GM19452 (cell line): ENCODE results near the gene MAP2K5.
A peak's percentile ranks its signal among the peaks of the same experiment; 100 is the strongest.

Source experiments
- ATAC-seq: cut with Tn5 transposase; IDR thresholded peaks from one replicate; pipeline ENCODE4 v1.9.1; 2021; ENCODE audit not compliant: unreplicated experiment

Gene MAP2K5

DNA sequence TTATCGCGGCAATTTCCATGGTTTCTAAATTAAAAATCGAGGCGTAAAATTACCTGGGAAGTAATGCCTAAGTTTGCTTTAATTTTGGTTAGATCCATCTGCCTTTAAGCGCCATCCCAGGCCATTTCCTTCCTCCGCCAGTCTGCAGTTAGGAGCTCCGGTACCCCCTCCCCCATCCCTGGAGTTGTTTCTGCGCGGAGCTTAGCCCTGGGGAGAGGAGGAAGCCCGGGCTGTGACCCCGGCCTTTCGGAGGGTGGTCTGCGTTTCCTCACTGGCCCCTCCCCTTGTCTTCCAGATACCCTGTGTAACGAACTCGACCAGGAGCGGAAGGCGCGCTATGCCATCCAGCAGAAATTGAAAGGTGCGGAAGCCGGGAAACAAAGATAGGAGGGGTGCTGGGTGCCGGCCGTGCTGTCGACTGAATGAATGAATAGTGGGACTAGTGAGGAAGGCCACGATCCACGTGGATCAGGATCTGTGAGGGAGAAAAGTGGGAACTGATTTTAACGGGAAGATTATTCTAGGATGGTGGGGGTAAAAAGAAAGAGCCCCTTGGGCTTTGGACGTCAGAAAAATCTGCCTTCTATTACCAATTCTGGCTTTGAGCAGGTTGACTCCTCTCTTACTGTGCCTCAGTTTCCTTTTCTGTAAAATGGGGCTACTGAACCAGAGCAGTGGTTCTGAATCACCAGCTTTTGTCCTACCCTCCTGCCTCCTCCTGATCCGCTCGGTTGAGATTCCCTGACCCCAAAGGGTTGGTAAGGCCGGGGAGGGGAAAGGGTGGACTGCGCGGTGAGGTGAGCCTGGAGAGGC, 290.6 kb downstream of the MAP2K5 start:
- ATAC-seq = no peak

DNA sequence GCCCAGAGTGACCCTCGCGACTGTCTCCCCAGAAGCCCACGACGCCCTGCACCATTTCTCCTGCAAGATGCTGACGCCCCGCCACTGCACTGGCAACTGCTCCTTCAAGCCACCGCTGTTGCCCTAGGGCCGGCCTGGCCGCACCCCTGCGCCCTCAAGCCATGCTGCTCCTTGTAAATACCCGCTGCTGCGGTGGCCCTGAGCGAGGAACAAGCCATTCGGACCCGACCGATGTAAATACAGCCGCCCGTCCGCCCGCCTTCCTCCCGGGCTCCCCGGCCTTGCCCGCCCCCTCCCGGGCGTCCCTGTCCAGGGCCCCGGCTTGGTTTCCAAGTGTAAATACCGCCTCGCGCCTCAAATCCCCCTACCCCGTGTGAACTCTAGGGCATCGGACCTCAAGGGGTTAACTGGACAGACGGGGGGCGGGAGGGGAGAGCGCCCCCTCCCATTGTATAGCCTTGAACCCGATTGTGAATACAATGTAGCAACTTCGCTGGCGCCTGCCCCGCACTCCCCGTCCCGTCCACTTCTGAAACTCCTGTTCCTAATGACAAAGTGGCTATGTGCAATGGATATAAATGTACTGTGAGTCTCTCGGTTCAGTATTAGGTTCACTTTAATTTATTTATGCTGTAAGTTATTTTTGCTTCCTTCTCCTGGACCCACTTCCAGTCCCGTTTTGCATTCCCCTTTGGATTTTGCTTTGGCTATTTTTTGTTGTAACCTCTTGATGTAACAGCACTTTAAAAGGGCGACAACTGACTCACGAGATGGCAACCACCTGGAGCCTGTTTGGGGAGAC, 291.4 kb downstream of the MAP2K5 start:
- ATAC-seq = no peak

DNA sequence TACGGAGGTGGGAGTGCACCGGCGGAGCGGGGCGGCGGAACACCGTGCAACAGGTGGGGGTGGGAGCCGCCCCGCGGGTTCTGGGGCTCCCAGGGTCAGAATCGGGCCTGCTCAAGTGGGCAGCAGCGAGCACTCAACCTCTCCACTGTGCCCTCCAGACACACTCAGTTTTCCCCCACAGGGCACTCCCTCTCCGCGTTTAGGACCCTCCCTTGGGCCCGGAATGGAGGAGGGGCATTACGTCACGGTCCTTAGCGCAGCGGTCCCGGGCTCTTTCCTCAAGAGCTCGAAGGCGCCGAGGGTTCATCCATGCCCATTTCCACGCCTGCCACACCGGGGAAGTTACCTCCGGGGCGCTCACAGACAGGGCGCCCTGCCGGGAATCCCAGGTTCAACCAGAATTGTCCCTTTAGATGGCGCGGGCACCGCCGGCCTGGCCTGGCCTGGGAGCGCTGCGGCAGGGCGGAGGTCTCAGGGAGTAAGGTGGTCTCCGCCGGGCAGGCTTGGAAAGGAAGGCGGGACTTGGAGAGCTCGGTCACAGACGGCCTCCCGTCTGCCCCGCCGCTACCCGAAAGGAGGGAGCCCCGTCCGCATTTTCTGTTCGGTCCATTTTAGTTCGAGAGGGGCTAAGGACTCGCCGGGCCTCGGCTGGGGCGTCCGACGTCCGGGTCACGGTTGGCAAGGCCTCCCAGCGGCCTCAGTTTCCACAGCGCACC, 292.2 kb downstream of the MAP2K5 start:
- ATAC-seq = no peak

DNA sequence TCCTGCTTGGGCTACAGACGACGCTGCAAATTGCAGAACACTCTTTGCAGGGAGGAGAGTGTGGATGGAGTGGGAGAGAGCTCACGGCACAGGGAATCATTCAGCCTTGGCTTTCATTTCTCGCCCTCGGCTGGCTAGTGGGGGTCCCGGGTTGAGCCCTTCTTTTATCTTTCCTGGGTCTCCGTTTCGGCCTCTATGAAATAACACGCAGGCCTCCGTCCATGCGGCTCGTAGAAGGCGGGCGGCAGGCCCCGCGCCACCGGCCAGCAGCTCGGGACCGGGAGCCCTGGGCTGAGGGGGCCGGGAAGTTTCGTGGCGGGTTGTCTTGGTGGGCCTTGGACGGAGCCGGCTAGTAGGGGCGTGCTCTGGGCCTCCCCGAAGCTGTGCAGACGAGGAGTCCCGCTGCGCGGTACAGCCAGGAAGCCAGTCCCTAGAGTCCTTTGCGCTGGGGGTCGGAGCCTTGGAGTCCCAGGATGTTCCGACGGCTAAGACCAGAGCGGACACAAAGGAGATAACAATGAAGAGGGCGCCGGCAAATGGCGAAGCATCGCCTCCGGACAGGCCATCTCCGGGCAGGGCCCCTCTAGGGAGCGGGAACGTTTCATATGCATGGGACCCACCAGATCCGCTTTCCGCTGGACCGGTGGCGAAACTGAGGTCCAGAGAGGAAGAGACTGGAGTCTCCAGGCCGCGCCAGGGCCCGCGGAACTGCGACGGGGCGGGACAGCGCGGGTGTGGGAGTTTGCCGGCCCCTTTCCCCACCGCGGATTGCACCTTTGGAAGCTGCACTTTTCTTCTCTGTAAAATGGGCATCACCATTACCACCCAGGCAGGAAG, 293.0 kb downstream of the MAP2K5 start:
- ATAC-seq = no peak

DNA sequence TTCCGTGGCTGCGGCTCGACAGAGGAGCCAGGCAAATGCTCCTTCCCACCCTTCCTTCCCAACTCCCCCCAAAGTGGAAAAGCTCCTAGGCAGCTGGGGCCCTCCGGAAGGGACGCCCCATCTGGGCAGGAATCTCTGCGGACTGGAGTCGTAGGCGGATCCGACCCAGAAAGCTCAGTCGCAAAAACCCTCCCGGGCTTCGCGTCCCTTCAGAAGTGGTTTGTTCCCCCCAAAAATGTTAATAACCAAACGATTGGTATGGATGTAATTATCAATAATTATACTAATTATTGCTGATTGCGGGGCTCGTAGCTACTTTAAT, 293.6 kb downstream of the MAP2K5 start:
- ATAC-seq = no peak

DNA sequence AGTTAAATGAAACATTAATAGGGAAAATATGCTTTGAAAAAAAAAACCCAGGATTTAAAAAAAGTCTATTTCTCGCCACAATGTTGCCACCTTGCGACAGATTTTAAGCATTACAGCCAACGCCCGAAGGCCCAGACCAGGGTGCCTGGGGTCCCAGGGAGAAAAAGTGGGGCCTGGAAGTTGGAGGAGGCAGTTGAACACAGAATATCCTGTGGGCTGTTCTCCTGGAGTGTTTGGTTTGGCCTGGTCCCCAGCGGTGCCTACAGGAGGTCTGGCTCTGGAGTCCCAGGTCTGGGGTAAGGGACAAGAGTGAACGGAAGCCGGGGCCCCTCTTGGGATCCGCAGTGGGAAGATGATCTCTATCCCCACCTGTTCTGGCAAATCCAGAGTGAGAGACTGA, 294.0 kb downstream of the MAP2K5 start:
- no peak for ATAC-seq

DNA sequence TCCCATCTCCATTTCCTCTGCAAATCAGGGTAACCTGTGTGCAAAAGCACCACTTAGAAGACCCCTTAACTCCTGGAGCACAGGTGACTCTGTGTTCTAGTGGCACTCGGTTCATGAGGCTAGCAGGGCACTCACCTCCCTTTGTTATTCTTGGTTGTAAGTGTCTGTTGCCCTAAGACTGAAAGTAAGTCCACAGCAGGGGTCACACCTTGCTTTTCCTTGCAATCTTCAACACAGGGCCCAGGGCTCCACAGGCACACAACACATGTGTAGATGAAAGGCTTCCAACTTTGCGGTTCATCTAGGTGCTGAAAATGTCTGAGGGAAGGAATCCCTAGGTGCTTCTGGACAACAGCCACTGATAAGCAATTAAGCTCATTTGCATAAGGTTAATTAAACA, 294.5 kb downstream of the MAP2K5 start:
- no peak for ATAC-seq

DNA sequence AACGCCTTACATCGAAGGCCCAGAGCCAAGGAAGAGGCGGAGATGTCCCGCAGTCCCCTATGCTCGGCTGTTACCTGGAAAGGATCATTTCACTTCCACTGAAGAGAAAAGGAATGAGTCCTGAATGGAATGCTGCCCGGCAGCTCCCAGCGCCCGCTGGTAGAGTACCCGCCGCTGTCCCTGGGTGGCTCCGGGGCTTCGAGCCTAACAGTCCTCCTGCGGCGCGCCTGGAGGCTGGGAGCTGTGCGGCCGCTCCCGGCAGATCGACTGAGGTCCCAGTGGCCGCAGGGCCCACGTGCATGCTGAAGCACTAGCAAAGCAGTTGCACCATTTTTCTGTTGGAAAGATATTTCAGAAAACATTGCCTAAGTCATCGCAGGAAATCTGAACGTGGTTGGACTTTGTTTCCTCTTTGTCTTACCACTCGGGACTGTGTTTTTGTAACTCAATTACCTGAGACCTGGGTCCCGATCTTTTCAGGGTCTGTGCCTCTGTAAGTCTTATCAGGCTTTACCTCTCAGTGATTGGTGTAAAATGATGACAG, 296.4 kb downstream of the MAP2K5 start:
- no peak for ATAC-seq

DNA sequence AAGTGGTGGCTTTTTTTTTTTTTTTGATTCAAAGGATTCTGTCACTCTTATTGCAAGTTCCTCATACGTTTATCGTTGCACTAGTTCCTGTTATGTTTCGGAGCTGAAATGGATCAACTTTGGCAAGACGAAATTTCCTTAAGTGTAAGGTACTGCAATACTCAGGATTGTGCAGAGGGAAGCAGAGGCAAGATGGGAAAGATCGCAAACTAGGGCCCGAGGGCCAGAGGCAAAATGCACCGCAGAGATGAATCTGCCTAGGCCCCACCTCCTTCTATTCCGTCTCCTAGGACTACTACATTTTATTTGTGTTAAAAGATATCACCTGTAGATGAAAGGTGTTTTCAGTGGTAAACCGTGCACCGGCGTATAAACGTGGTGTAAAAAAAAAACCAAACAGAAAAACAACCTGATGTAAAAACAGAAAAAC, 297.0 kb downstream of the MAP2K5 start:
- ATAC-seq = peak; percentile 7

DNA sequence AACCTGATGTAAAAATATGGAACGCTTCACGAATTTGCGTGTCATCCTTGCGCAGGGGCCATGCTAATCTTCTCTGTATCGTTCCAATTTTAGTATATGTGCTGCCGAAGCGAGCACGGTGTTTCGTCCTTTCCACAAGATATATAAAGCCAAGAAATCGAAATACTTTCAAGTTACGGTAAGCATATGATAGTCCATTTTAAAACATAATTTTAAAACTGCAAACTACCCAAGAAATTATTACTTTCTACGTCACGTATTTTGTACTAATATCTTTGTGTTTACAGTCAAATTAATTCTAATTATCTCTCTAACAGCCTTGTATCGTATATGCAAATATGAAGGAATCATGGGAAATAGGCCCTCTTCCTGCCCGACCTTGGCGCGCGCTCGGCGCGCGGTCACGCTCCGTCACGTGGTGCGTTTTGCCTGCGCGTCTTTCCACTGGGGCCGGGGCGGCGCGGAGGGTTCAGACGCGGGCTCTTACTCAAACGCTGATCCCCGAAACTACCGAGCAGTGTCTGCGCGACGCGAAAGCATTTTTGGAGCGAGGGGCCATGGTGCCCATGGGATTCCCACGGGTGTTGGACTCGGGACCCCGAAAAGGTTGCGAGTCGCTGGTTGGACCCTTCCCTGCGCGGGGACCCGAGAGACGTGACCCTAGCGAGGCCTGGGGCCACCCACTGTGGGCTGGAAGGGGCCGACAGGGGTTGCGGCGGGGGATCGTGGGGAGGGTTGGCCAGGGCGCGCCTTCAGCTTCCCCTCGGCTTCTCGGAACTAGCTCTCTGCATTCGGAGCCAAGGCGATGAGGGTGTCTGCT, 297.6 kb downstream of the MAP2K5 start, which contains the start of gene RNU6-1:
RNU6-1 (minus strand) TSS at position 117 of the 820 bp plus-strand sequence.
- ATAC-seq = peak; percentile 86

DNA sequence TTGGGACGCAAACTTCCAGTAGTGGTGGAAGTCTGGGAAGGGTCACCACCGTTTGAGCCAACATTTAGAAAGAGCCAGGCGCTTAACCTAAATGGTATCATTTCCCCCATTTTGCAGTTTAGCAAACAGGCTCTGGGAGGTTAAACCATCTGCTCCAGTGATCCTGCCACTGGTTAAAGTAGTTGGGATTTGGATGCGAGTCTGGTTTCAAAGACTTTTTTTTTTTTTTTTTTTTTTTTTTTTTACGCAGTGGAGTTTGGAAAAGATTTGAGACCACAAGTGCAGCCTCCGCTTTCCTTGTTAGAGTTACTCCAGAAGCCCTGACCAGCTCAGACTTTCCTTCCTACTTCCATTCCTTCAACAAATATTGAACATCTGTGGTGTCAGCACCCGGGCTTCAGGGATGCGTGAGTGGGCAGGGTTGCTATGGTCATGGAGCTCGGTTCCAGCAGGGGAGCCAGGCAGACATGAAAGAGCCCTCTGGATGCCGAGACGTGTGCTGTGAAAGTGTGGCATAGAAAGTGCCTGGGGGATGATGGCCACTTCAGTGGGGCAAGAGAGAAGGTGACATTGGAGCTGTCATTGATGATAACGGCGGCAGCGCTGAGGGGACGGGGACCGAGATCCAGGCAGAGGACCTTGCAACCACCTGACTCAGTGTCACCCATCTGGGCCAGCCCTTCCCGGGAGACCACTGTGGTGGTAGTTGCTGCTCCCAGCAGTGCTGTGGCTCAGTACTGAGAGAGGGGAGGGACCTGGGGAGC, 298.4 kb downstream of the MAP2K5 start:
- ATAC-seq = no peak

DNA sequence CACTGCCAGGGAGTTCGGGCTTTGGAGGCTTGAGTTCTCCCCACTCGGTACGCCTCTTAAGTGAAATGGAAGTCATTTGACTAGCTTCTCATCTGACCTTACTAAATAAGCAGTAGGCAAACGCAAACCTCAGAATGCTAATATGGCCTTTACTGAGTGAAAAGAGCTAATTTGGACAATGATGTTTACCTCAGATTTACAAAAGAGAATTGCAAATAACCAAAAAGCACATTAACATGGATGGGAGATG, 298.9 kb downstream of the MAP2K5 start:
- no peak for ATAC-seq

DNA sequence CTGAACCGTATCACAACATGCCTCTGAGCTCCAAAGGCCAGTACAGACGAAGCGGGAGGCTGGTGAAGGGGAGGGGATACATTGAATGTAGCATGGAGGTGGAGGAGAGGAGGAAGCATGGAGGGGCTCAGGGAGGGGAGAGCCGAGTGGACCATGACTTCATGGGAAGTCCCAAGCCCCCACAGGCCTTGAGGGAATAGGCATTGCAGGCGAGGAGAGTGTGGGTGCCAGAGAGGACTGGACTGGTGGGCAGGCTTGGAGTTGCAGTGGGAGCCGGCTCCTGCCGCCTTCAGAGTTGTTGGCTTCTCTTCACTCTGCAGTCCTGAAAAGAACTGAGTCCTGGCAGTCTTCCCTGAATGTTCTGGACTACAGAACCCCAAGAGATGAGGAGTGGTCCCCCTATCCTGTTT, 300.6 kb downstream of the MAP2K5 start:
- no peak for ATAC-seq

DNA sequence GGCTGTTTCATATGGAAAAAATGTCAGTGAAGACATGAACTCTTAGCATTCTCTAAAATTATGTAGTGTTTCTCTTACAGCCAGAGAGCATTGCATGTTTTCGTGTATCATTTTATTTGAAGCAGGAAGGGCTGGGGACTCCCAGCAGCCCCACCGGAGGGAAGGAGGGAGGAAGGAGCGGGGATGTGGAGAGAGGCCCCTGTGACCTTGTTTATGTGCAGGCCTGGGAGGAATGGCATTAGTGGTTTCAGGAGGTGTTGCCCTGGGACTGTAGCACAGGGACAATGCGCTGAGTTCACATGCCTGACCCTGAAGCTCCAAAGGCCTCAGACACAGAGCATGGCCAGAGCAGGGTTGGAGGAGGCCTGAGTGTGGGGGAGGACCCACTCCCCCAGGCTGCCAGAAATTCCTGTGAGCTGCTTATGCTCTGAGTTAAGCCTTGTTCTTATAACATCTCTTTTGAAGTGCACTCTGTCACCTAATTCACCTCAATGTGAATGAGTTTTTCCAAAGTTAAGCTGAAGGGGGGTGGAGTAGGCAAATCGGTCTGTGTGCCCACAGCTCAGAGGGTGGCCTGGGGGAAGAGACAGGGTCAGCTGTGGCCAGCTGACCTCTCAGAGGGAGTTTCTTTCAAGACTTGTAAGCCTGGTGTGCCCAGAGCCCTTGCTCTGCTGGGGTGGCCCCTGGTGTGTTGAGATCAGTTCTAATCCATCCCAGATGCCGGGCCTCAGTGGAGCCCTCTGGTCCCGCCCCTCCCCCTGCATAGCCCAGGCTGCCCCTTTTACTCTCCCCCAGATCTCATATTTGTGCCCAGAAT, 301.3 kb downstream of the MAP2K5 start:
- no peak for ATAC-seq

DNA sequence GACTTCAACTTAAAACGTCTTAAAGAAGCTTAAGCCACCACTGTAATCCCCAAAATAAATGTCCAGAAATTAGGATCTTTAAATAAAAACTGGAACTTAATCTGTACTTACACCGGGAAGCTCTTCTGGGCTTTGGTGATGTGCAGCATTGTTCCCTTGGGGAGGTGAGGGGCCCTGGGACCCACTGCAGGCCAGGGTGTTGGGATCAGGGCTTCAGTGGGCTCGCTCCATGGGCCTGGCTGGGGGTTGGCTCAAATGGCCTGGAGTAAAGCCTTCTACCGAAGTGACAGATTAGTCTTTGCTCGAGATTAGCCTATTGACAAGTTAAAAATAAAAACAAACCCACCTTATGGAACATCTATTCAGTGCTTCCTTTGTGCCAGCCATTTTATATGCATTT, 303.5 kb downstream of the MAP2K5 start:
- no peak for ATAC-seq

DNA sequence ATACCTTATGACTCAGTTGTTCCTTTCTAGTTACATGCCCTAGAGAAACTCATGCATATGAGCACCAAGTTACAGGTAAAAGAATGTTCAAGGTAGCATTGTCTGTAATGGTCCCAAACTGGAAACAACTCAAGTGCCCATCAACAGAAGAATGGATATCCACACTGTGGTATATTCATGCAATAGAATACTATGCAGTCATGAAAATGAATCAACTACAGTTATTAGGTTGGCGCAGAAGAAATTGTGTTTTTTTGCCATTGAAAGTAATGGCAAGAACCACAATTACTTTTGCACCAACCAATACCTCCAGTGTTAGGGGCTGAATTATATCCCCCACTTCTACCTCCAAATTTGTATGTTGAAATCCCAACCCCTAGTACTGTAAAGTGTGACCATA, 307.0 kb downstream of the MAP2K5 start:
- no peak for ATAC-seq

DNA sequence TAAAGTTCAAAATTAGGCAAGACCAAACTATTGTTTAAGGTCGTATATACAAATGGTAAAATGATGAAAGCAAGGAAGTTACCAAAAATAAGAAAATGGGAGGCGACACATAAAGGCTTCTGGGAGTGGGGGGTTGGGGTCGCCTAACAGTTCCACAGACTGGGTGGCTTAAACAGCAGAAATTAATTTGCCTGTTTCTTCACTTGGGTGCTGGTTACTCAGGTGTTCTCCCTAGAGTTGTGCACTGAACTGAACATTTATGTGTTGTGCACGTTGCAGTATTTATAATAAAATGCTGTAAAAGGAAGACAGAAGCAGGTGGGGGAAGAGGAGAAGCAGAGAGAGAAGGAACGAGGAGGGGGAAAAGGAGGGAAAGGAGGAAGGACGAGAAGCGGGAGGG, 307.8 kb downstream of the MAP2K5 start:
- no peak for ATAC-seq

DNA sequence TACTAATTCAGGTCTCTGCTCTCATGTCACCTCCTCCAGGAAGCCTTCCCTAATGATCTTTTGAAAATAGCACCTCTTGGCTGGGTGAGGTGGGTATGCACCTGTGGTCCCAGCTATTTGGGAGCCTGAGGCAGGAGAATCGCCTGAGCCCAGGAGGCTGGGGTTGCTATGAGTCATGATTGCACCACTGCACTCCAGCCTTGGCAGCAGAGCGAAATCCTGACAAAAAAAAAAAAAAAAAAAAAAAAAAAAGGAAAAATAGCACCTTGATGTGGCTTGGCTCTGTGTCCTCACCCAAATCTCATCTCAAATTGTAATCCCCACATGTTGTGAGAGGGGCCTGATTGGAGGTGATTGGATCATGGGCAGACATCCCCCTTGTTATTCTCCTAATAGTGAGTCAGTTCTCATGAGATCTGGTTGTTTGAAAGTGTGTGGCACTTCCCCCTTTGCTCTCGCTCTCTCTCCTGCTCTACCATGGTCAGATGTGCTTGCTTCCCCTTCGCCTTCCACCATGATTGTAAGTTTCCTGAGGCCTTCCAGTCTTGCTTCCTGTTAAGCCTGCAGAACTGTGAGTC, 308.6 kb downstream of the MAP2K5 start:
- ATAC-seq = no peak
